Activated CD4-positive, alpha-beta T cell treated with anti-CD3 and anti-CD28 coated beads, Interleukin-2, amount 50 U/mL, for 16 hours (primary cell): ENCODE data around the gene SMIM24.
"Not testable (repeated sequence)": the region's sequence is repeated elsewhere in the genome, so short reads cannot be mapped to it uniquely, and the experiment has no call there.

Experiments used
- DNase-seq: peaks from one replicate; pipeline ENCODE4 v3.0.0-alpha.2; 2020

Gene SMIM24

DNA sequence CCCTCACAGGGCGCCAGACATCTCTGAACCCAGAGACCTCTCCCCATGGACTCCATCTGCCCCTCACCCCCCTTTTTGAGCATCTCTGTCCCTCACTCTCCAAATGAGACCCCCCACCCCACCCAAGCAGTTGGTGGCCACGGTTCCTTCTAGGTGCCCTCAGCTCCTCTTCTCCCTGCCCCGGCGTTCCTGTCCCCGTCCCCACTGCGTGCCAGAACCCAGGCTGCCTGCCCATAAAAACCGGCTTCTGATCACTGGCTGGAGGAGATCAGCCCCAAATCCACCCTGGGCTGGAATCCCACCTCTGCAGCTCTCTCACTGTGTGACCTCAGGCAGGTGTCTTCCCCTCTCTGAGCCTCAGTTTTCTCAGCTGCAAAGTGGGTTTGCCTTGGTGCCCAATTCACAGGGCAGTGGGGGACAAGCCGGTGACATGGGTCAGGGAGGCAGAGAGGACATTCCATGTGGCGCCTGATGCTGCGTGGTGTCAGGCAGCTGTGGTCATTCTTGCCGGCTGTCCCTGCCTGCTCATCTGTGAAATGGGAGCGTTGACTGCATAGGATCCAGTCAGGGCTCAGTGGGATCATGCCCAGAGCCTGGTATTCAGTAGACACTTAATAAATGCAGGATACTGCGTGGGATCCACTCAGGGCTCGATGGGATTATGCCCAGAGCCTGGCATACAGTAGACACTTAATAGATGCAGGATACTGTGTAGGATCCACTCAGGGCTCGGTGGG, 25.5 kb downstream of the SMIM24 start:
- DNase-seq: no peak

DNA sequence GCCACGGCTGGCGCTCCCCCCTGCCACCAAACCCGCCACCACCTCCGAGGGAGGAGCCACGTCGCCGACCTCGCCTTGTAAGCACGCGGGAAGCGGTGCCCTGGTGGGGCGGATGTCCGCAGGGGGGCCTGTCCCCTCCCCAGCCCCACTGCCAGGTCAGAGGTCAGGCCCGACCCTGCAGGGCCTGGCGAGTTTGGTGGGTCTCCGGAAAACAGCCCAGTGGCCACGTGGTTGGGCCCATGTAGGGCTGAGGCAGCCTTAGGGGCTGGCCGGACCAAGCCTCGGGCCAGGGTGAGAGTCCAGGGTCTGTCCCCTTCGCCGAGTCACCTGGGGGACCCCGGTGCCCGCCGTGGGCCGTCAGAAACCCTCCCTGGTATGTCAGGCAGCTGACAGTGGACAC, 26.5 kb downstream of the SMIM24 start:
- DNase-seq: no peak

DNA sequence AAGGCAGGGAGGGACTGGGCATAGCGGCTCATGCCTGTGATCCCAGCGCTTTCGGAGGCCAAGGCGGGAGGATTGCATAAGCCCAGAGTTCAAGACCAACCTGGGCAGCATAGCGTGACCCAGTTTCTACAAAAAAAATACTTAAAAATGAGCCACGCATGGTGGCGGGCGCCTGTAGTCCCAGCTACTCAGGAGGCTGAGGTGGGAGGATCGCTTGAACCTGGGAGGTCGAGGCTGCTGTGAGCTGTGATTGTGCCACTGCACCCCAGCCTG, 27.4 kb downstream of the SMIM24 start:
- not testable (repeated sequence) for DNase-seq

DNA sequence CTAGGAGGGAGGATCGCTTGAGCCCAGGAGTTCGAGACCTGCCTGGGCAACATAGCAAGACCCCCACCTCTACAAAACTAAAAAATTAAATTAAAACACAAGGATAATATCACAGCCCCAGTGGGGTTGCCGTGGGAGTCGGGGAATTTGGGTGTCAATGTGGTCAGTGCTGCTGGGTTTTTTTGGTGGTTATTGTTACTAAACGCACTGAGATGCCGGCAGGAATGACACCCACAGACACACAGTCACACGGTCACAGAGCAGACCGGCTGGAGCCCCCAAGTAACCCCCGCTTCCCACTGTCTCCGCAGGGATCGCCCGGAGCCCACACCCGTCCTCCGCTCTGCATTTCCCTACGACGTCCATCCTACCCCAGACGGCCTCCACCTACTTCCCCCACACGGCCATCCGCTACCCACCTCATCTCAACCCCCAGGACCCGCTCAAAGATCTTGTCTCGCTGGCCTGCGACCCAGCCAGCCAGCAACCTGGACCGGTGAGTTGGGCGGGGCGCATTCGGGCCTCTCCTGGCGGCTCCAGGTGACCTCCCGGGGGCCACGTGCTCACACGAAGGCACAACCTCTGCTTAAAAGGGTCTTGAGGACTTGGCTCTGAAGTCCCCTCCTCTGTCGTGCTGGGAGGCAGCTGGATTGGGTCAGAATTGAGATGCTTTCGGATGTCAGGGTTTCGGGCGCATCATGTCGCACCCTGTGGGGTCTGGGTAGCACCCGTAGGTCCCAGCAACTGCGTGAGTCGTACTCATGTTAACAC, 28.0 kb downstream of the SMIM24 start:
- DNase-seq: no peak

DNA sequence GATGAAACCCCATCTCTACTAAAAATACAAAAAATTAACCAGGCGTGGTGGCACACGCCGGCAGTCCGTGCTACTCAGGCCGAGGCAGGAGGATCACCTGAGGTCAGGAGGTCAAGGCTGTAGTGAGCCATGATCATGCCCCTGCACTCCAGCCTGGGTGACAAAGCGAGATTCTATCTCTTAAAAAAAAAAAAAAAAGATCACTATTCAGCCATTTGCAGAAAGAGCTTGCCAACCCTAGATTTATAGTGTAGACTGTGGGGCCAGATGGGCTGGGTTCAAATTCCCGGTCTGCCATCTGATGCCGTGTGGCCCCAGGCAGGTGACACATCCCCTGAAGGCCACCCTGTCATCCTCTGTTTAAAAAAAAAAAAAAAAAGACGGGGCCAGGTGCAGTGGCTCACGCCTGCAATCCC, 28.9 kb downstream of the SMIM24 start:
- no peak for DNase-seq

DNA sequence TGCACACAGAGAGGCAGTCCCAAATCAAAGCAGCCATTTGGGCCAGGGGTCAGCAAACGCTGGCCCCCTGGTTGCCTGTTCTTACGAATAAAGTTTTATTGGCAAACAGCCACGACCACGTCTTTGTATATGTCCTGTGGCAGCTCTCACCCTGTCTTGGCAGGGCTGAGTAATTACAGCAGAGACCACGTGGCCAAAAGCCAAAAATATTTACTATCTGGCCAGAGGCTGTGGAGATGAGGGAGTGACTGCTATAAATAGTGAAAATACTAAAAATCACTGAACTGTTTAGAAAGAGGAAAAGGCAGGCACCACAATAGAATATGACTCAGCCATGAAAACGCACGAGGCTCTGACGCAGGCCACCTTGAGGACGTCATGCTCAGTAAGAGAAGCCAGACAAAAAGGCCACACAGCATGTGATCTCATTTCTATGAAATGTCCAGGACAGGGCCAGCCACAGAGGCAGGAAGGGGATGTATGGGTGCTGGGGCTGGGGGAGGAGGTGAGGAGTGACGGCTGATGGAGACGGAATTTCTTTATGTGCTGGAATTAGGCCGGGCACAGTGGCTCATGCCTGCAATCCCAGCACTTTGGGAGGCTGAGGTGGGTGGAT, 29.4 kb downstream of the SMIM24 start:
- DNase-seq: peak; percentile 16

DNA sequence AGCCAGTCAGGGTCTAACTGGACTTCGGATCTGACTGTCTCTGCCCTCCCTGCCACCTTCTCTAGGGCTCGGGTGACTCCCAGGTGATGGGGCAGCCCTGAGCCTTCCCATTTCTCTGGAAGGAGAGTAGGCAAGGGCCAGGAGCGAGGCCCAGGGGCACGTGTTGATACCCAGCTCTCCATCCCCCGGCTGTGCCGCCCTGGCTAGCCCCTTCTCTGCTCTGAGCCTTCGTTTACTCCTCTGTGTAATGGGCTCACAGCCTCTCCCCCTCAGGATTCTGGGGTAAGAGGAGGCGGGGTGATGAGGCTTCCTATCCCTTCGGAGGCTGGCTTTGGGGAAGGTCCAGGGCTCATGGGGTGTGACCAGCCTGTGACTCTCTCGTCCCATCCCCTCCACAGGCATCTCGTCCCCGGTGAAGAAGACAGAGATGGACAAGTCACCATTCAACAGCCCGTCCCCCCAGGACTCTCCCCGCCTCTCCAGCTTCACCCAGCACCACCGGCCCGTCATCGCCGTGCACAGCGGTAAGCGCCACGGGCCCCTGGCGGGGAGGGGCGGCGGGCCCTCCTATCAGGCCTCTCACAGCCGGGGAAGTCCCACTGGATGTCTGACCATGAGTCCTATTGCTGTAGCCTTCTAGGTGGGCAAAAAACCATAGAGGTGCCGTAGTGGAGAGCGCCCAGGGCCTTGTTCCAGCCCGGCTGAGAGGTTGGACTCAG, 31.6 kb downstream of the SMIM24 start:
- DNase-seq: no peak

DNA sequence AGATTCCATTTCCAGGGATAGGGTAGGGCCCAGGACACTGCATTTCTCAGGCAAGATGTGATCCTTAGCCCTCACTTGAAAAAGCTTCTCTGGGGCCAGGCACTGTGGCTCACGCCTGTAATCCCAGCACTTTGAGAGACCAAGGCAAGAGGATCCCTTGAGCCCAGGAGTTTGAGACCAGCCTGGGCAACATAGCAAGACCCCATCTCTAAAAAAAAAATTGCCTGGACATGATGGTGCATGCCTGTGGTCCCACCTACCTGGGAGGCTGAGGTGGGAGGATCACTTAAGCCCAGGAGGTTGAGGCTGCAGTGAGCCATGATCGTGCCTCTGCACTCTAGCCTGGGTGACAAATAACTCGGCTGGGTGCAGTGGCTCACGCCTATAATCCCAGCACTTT, 33.7 kb downstream of the SMIM24 start:
- DNase-seq: not testable (repeated sequence)

DNA sequence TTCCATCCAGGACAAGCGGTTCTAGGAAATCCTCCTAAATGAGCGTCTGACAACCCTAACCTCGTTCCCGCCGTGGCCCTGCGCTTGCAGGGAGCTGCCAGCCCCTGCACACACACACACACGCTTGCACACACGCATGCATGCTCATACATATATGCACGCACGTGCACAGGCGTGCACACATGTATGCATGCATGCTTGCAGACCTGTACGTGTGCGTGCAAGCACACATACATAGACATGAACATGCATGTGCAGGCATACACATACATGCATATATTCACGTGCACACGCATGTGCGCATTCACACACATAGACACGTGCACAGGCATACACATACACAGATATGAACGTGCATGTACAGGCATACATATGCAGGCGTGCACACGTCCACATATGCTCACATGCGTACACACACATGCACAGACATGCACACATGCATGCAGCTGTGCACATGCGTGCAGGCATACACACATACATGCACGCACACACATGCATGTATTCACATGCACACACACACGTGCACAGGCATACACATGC, 35.6 kb downstream of the SMIM24 start:
- no peak for DNase-seq

DNA sequence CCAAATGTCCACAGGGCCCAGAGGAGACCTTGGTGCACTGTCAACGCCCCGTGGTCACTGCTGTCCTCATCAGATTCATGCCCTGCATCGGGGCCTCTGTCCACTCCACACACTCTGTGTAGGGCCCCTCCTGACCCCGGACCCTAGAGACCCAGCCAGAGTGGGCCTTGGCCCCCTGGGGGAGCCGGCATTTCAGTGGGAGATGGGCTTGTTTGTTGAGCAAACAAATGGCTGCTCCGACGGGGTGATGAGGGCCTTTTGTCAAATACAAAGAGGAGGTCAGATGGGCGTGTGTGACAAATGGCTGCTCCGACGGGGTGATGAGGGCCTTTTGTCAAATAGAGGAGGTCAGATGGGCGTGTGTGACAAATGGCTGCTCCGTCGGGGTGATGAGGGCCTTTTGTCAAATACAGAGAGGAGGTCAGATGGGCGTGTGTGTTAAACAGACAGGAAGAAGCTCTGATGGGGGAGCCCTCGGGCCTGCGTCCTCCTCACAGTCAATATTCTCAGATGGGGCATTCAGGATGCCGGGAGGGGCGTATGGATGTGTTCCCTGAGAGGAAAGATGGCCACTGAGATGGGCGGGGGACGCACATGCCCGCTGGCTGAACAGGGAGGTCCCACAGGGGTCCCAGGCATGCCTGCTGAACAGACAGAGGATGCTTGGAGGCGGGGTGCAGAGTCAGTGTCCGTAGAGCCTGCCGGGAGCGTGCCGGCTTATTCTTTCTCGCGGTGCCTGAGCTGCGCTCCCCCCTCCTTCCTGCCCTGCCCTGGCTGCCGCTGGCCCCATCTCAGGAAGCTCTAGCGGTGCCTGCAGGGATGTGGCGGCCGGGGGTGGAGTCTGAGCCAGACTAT, 36.3 kb downstream of the SMIM24 start:
- DNase-seq: no peak

DNA sequence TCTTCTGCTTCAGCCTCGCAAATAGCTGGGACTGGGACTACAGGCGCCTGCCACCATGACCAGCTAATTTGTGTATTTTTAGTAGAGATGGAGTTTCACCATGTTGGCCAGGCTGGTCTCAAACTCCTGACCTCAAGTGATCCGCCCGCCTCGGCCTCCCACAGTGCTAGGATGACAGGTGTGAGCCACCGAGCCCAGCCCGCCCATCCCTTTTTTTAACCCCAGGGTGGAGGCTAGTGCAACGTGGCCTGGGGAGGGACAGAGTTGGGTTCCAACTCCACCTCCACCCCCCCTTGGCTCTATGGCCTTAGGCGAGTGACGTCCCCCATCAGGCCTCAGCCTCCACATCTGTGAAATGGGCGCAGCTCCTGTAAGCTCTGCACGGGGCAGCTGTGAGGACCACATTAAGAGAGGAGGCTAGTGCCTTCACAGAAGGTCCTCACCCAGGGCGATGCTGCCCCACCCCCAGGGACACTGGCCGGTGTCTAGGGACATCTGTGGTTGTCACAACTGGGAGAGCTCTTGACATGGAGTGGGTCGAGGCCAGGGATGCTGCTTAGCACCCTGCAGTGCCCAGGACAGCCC, 37.7 kb downstream of the SMIM24 start:
- no peak for DNase-seq

DNA sequence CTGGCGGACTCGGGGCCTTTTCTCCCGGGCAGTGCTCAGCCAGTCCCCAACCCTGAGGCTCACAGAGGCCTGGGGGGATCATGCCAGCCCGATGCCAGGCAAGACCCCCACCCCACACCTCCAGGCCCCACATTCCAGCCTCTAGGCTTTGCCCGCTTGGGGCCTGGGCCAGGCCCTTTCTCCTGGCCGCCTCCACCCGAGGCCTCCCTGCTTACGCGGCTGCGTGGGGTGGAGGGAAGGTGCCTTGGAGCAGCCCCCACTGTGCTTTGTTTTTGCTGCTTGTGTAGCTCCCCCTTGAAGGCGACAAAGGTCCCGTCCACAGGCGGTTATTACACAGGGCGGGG, 38.4 kb downstream of the SMIM24 start:
- DNase-seq: no peak

DNA sequence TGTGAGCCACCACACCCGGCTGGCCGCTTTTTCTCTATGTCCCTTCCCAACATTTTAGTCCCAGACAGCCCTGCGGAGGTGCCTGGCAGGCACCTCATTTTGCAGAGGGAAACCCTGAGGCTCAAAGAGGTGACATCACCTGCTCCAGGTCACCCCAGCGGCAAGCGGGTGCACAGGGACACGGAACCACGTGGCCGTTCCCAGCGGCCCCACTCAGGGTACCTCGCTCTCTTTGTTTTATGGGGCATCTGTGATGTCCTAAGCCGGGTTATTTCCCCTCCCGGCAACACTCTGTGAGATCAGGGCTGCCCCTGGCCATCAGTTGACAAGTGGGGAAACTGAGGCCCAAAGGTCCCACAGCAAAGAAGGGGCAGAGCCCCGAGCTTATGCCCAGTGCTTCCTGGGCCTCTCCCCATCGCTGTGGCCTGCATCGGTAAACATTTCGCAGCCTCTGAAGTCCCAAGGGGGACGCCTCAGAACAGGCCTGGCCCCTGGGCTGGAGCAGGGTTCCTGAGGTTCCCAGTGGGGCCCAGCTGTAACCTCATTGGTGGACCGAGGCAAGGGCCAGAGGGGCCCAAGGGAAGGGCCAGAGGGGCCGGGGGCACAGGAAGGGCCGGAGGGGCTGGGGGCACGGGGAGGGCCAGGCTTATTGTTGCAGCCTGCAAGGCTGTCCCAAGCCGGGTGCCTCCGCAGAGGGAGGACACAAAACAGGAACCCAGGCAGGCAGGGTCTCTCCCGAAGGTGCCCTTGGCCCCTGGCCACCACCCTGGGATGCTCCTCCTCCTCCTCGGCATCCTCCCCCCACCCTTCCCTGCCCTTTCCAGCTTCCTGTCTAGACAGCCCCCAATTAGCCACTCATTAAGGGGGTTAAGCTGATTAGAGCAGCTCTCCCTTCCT, 39.0 kb downstream of the SMIM24 start:
- no peak for DNase-seq

DNA sequence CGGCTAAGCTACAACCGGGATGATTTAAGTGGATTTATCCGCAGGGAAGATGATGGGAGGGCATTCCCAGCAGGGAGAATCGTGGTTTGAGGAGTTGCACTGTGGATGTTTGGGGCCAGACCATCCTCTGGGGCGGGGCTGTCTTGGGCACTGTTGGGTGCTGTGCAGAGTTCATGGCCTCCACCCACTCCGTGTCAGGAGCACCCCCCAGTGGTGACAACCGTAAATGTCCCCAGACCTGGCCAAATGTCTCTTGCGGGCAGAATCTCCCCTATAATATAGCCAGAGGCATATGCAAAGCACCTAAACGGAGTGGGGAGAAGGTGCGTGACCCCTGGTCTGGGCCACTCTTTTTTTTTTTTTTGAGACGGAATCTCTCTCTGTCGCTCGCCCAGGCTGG, 40.2 kb downstream of the SMIM24 start:
- peak; percentile 66 for DNase-seq

DNA sequence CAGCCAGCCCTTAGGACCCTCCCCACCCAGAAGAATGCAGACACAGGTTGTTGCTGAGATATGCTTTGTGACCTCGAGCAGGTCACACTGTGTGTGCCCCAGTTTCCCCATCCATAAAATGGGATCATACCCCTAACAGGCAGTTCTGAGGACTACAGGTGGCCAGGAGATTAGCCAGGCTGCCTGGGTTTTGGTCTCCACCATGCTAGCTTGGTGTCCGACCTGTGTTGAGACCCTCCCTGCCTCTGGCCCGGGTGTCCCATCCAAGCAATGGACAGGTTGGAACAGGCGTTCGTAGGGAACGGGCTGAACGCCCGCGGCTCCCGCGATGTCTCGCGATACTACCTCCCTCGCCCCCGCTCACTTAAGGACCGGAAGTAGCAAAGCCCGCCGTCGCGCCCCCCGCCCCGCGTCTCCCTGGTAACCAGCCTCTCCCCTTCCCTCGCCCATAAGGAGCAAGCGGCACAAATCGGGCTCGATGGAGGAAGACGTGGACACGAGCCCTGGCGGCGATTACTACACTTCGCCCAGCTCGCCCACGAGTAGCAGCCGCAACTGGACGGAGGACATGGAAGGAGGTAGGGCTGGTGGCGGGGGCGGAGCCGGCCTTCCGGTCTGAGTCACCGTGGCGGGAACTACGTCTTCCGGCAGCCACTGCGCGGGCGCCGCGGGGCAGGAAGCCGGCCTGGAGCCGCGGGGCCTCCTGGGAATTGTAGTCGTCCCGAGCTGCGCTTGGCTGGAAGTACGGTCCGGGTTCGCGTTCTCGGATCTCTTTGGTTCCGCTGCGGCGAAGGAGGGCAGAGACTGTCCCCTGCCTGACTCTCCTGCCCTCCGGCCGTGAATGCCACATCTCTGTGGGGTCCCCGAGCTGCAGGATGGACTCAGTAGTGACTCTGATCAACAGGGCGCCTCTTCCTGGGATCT, 45.4 kb downstream of the SMIM24 start:
- peak; percentile 97 for DNase-seq

DNA sequence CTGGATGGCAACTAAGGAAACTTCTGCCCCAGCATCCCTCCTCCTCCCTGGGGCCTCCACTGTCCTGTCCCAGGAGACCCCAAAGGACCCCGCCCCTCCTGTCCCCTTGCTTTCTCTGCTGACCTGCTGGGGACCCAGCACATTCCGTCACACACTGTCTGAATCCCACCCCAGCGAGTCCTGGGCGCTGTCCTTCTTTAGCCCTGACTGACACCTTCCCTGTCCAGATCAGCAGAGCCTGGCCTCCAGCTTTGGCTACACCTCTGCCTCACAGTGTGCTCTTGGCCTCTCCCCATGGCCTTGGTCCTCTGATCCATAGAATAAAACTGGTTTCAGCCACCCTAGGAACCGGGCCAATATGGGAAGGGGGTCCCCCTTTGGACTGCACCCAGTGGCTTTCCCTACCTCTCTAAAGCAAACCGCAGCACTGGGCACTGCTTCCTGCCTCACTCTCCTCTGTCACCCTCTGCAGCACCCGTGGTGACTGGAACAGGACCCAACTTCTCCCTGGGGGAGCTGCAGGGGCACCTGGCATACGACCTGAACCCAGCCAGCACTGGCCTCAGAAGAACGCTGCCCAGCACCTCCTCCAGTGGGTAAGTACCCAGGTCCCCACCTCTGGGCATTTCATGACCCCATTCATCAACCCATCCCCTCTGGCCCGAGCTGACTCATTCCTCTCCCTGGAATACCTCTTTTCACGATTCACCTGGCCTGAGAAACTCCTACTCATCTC, 46.4 kb downstream of the SMIM24 start:
- DNase-seq: no peak

DNA sequence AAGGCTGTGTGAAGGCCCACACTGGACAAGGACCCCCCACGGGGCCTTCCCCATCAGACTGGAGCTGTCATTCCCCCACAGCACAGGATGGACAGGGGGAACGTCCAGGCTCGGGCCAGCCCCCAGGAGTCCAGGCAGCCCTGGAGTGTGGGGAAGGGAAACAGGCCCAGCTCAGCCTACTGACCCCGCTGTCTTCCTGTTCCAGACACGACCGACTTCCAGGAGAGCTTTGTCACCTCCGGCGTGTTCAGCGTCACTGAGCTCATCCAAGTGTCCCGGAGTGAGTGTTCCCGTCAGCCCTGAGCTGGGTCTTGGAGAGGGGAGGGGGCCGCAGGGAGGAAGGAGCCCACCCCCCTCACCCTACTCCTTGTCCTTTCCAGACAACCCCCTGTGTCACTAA, 47.0 kb downstream of the SMIM24 start:
- no peak for DNase-seq

DNA sequence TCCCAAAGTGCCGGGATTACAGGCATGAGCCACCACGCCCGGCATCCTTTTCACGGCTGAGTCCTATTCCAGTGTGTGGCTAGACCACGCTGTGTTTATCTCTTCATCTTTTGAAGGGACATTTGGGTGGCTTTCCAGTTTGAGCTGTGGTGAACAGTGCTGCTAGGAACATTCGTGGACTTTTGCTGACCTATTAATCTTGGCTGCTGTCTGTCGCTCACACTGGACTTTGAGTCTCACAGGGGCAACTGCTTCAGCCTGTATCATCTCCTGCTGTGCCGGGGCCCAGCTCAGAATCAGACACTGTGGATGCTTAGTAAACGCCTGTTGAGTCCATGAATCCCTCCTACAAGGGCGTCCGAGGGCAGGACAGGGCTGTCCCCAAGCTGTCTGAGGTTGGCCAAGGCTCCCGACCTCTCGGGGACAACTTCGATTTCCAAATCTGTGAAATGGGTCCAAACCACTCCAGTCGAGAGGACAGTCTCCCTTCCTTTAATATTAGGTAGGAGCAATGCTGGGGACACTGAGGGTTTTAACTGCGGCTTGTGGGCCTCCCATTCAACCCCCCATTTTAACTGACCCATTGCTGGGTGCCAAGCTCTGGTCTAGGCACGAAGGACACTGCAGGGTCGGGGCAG, 48.4 kb downstream of the SMIM24 start:
- no peak for DNase-seq

DNA sequence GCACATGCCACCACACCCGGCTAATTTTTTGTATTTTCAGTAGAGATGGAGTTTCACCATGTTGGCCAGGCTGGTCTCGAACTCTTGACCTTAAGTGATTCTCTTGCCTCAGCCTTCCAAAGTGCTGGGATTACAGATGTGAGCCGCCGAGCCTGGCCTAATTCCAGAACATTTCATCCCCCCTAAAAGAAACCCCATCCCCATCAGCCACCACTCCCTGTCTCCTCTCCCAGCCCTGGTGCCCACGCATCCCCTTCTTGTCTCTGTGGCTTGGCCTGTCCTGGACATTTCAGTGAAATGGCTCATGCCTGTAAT, 50.0 kb downstream of the SMIM24 start:
- not testable (repeated sequence) for DNase-seq
